Measurements from ENCODE around the gene NFKB2.

GRCh38 chr10:102418622-102419268 is 23.2 kb downstream of the NFKB2 start, which contains the start of gene PSD:
- no peak for TF ChIP-seq EZH2 (IDR thresholded peaks at IDR 0.05)
- TF ChIP-seq, protein P1, sequence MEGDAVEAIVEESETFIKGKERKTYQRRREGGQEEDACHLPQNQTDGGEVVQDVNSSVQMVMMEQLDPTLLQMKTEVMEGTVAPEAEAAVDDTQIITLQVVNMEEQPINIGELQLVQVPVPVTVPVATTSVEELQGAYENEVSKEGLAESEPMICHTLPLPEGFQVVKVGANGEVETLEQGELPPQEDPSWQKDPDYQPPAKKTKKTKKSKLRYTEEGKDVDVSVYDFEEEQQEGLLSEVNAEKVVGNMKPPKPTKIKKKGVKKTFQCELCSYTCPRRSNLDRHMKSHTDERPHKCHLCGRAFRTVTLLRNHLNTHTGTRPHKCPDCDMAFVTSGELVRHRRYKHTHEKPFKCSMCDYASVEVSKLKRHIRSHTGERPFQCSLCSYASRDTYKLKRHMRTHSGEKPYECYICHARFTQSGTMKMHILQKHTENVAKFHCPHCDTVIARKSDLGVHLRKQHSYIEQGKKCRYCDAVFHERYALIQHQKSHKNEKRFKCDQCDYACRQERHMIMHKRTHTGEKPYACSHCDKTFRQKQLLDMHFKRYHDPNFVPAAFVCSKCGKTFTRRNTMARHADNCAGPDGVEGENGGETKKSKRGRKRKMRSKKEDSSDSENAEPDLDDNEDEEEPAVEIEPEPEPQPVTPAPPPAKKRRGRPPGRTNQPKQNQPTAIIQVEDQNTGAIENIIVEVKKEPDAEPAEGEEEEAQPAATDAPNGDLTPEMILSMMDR (IDR thresholded peaks at IDR 0.05) = no peak
- no peak for TF ChIP-seq EZH2phosphoT487 (IDR thresholded peaks at IDR 0.05)
